Esophagus squamous epithelium (tissue), 4 donors: ENCODE measurements around the gene ZNF521.

ENCODE experiments used
- POLR2A ChIP-seq, 4 donors: fragments of 450-650 bp; IDR thresholded peaks; one replicate each; pipeline ENCODE4 v1.6.1; 2017; ENCODE audit warnings: antibody characterized with exemption in 4 of 4, mild to moderate bottlenecking in 4 of 4, moderate library complexity in 3 of 4
- TF ChIP-seq, protein P1 (sequence below), 6 experiments: fragments of 450-650 bp in 4 of 6; fragments of 200-600 bp in 2 of 6; sonication (generic) in 2 of 6; IDR thresholded peaks; one replicate each; pipeline ENCODE4 v1.5.1; 2016 to 2019; ENCODE audit warnings: antibody characterized with exemption in 6 of 6, mild to moderate bottlenecking in 4 of 6, moderate library complexity in 4 of 6

DNA sequence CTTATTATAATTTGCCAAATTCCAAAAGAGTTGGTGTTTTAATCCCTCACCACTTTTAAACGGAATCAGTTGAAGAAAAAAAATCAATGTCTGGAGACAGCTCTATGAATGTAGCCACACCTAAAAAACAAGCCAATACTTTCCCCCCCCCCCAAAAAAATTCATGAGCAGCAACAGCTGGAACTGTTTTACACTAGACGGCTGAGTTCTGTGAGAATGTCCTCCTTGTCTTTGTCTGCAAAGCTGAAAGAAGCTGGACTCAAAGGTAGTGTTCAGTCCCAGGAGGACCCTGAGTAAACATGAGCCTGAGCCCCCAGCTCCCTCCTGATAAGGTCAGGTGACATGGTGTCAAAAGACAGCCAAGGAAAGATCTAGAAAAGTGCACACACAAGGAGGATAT is 68.2 kb downstream of the ZNF521 start:
- TF ChIP-seq, protein P1, sequence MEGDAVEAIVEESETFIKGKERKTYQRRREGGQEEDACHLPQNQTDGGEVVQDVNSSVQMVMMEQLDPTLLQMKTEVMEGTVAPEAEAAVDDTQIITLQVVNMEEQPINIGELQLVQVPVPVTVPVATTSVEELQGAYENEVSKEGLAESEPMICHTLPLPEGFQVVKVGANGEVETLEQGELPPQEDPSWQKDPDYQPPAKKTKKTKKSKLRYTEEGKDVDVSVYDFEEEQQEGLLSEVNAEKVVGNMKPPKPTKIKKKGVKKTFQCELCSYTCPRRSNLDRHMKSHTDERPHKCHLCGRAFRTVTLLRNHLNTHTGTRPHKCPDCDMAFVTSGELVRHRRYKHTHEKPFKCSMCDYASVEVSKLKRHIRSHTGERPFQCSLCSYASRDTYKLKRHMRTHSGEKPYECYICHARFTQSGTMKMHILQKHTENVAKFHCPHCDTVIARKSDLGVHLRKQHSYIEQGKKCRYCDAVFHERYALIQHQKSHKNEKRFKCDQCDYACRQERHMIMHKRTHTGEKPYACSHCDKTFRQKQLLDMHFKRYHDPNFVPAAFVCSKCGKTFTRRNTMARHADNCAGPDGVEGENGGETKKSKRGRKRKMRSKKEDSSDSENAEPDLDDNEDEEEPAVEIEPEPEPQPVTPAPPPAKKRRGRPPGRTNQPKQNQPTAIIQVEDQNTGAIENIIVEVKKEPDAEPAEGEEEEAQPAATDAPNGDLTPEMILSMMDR (IDR thresholded peaks at IDR 0.05), result no peak
- TF ChIP-seq POLR2A (IDR thresholded peaks at IDR 0.05), result no peak
